NCI-H1436 (cell line): ENCODE measurements around the gene TACR1.
A peak's percentile ranks its signal among the peaks of the same experiment; 100 is the strongest.
"Not testable (repeated sequence)": the region's sequence is repeated elsewhere in the genome, so short reads cannot be mapped to it uniquely, and the experiment has no call there.

Experiments used
- DNase-seq: peaks from one replicate; lab custom pipeline; 2025; lab: John Stamatoyannopoulos, UW

Gene TACR1

GRCh38 chr2:75146221-75146605, 53.1 kb downstream of the TACR1 start:
- not testable (repeated sequence) for DNase-seq

GRCh38 chr2:75142081-75142480, 57.2 kb downstream of the TACR1 start:
- no peak for DNase-seq

- peak; percentile 21 for DNase-seq
These were observed 59.0 kb downstream of the TACR1 start for GRCh38 chr2:75140288-75140687.

- DNase-seq: no peak
These were observed 60.1 kb downstream of the TACR1 start for GRCh38 chr2:75139171-75139570.

DNA sequence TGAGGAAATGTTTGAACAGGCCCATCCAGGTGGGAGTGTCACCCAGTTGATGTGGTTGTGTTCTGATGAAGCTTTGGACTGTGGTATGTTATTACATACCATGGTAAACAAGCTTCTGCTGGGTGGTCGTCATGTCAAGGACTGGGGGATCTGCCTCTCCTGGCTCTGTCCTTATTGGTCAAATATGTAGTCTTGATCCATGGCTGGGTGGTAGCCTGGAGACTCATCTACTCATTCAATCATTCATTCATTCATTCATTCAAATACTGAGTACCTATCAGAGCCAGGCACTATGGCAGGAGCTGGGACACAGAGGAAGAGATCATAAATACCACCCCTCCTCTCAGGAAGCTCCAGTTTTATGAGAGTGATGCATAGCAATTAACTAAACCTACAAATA, 60.8 kb downstream of the TACR1 start:
- DNase-seq: no peak

GRCh38 chr2:75135776-75136400, 63.4 kb downstream of the TACR1 start:
- no peak for DNase-seq

GRCh38 chr2:75134860-75135259, 64.5 kb downstream of the TACR1 start:
- DNase-seq: no peak

GRCh38 chr2:75133621-75134570, 65.4 kb downstream of the TACR1 start:
- no peak for DNase-seq

DNA sequence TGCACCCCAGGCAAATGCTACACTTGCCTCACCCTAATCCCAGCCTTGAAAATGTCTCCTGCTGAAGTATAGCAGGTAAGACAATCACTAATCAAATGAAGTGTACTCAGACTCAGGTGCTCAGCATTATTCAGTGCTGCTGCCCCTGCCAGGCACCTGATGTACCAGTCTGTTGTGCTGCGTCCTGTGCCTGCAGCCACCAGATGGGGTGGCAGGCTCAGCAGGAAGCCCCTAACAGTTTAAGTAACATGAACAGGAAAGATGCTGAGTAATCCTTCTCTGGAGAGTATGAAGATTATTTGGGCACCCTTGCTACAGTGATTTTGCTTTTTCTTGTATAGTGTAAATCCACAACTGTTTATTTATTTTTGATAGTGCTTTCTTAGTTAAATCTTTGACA, 69.1 kb downstream of the TACR1 start:
- DNase-seq: peak; percentile 4

- DNase-seq: no peak
These were observed 75.4 kb downstream of the TACR1 start for GRCh38 chr2:75123876-75124275.

DNA sequence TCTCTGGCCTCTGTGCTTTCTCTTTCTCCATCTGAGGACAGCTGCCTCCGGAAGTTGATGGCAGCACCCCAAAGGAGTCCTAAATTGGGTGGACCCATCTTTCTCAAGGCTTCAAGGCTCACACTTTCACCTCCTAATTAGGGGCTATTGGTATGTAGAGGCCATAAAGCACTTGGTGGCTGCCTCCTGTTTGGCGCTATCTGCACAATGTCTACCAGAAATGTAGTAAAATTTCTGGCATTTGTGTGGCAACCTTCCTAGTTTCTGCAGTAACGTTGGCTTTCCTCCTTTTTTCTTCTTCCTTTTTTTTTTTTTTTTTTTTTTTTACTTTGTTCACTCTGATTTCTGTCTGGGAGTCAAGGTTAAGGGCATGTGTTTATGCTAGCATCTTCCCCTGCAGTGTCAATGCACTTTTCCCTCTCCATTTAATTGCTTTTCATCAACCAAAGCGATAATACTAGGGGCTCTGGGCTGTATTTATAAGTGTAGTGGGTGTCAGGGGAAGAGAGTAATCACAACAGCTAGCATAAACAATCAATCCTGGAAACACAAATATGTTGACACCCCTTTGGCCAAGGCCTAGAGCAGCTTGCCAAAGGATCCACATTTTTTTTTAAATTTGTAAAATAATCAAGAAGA, 86.0 kb downstream of the TACR1 start:
- no peak for DNase-seq

DNA sequence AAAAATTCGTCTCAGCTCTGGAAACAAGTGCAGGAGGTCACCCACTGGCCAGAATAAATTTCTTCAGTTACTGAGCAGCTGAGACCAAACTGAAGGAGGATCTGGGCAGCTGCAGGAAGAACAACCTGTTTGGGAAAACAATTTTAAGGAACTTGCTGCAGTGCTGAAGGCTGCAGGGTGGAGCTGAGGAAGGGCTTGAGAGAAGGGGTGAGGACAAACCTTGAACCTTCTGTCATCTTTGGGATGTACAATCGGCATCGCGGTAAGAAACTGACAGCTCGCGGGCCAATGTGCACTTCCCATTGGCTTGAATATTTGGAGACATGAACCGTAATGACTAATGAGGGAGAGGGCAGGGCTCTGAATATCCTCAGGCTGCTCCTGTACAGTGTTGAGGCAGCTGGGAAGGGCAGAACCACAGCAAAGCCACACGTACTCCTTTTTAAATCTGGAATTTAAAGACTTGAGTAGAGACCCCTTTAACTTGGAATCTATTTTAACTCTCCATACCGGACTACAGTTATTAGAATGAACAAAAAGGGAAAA, 90.3 kb downstream of the TACR1 start:
- DNase-seq: no peak

DNA sequence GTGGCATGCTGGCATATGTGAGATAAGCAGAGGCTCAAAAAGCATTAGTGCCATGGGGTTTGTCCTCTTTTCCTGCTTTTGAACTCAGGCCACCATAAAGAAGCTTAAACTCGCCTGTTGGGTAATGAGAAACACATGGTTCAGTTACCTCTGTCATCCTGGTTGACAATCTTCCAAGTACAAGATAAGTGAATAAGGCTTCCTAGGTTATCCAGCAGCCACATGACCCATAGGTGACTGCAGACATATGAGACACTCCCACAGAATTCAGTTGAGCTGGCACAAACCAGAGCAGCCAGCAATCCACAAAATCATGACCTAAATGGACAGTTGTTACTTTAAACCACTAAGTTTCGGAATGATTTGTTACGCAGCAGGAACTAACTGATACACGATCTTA, 97.3 kb downstream of the TACR1 start:
- DNase-seq: no peak

GRCh38 chr2:75100801-75101151, 98.5 kb downstream of the TACR1 start:
- DNase-seq: no peak

GRCh38 chr2:75100011-75100800, 99.1 kb downstream of the TACR1 start:
- DNase-seq: peak; percentile 50

- DNase-seq: no peak
These were observed 99.8 kb downstream of the TACR1 start for GRCh38 chr2:75099521-75099922.

GRCh38 chr2:75098856-75099255, 100.5 kb downstream of the TACR1 start:
- DNase-seq: no peak

DNA sequence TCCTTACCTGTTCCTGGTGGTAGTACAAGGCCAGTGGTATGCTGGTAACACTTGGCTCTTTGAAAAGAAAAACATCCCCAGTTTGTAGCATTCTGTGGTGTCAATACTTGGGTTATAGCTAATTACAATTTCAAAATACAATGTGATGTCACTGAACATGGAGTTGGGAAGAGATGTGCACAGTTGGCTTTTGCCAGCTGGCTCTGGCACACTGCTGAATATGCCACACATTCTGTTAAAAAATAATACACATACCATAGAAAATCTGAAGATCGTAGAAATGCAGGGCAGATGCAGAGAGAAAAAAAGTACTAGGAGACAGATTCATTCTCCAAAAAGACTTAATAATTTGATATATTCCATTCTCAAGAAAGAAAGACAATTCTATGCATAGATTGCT, 101.5 kb downstream of the TACR1 start:
- no peak for DNase-seq

GRCh38 chr2:75094405-75094804, 104.9 kb downstream of the TACR1 start:
- no peak for DNase-seq

GRCh38 chr2:75090770-75091515, 108.4 kb downstream of the TACR1 start:
- no peak for DNase-seq

- no peak for DNase-seq
These were observed 109.8 kb downstream of the TACR1 start for GRCh38 chr2:75089471-75089870.
